VCaP (cell line): ENCODE measurements around the gene STAT5B.
"Not testable (repeated sequence)": the region's sequence is repeated elsewhere in the genome, so short reads cannot be mapped to it uniquely, and the experiment has no call there.

Source experiments
- H3K27ac ChIP-seq: fragments of 450-650 bp; 2 replicates; pipeline ENCODE4 v1.5.1; 2017
- TF ChIP-seq, protein P1 (sequence below): fragments of 450-650 bp; conservative IDR thresholded peaks from 2 replicates; pipeline ENCODE4 v1.5.1; 2017; ENCODE audit warnings: mild to moderate bottlenecking, moderate library complexity

Gene STAT5B

DNA sequence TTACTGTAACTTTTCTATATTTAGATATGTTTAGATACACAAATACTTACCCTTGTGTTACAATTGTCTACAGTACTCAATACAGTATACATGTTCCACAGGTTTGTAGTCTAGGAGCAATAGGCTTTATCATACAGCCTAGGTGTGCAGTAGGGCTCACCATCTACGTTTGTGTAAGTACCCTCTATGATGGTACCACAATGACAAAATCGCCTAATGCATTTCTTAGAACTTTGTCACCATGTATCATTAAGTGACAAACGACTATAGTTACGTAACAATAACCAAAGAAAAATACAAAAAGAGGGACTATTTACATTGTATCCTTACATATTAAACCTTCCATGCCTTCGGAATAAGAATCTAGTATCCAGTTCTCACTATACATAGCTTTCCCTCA, 8.0 kb downstream of the STAT5B start:
- no peak overlapping the region for H3K27ac ChIP-seq
- TF ChIP-seq, protein P1, sequence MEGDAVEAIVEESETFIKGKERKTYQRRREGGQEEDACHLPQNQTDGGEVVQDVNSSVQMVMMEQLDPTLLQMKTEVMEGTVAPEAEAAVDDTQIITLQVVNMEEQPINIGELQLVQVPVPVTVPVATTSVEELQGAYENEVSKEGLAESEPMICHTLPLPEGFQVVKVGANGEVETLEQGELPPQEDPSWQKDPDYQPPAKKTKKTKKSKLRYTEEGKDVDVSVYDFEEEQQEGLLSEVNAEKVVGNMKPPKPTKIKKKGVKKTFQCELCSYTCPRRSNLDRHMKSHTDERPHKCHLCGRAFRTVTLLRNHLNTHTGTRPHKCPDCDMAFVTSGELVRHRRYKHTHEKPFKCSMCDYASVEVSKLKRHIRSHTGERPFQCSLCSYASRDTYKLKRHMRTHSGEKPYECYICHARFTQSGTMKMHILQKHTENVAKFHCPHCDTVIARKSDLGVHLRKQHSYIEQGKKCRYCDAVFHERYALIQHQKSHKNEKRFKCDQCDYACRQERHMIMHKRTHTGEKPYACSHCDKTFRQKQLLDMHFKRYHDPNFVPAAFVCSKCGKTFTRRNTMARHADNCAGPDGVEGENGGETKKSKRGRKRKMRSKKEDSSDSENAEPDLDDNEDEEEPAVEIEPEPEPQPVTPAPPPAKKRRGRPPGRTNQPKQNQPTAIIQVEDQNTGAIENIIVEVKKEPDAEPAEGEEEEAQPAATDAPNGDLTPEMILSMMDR, result no peak

DNA sequence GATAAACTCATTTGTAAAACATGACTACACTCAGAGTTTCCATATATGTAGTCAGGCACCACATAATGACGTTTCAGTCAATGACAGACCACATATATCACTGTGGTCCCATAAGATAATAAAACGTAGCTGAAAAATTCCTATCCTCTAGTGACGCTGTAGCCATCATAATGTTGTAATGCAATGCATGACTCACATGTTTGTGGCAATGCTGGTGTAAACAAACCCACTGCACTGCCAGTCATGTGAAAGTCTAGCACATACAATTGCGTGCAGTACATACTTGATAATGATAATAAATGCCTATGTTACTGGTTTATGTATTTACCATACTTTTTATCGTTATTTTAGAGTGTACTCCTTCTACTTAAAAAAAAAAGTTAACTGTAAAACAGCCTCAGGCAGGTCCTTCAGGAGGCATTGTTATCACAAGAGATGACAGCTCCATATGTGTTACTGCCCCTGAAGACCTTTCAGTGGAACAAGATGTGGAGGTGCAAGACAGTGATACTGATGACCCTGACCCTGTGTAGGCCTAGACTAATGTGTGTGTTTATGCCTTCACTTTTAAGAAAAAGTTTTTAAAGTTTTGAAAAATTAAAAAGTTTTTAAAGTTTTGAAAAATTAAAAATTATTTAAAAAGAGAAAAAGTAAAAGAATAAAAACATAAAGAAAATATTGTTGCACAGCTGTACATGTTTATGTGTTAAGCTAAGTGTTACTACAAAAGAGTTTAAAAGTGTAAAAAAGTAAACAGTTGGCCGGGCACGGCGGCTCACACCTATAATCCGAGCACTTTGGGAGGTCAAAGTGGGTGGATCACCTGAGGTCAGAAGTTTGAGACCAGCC, 9.0 kb downstream of the STAT5B start:
- TF ChIP-seq, protein P1, result no peak
- H3K27ac ChIP-seq, result no peak overlapping the region

DNA sequence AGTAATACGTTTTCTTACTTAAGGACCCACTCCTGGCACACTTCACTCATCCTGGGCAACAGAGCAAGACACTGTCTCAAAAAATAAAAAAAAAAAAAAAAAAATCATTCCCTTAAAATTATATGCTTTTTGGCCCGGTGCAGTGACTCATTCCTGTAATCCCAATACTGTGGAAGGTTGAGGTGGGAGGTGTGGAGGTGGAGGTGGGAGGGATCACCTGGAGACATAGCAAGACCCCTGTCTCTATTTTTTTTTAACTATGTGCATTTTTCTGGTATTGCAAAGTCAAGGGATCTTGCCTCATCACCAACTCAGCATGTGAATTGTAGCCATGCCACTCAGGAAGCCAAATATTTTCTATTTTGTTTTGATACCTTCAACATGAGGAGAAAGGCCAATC, 9.7 kb downstream of the STAT5B start:
- TF ChIP-seq, protein P1, result no peak
- H3K27ac ChIP-seq, result no peak overlapping the region

DNA sequence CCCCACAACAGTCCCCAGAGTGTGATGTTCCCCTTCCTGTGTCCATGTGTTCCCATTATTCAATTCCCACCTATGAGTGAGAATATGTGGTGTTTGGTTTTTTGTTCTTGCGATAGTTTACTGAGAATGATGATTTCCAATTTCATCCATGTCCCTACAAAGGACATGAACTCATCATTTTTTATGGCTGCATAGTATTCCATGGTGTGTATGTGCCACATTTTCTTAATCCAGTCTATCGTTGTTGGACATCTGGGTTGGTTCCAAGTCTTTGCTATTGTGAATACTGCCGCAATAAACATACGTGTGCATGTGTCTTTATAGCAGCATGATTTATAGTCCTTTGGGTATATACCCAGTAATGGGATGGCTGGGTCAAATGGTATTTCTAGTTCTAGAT, 11.8 kb downstream of the STAT5B start:
- not testable (repeated sequence) for H3K27ac ChIP-seq

DNA sequence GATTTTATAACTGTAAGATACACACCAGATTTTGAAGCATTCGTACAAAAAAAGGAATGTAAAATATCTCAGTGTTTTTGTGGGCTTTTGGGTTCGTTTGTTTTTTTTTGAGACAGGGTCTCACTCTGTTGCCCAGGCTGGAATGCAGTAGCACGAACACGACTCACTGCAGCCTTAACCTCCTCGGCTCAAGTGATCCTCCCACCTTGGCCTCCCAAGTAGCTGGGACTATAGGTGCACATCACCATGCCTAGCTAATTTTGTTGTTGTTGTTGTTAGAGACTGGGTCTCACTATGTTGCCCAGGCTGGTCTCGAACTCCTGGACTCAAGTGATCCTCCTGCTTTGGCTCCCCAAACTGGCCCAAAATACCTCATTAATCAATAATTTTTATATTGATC, 15.9 kb downstream of the STAT5B start:
- TF ChIP-seq, protein P1, result no peak

DNA sequence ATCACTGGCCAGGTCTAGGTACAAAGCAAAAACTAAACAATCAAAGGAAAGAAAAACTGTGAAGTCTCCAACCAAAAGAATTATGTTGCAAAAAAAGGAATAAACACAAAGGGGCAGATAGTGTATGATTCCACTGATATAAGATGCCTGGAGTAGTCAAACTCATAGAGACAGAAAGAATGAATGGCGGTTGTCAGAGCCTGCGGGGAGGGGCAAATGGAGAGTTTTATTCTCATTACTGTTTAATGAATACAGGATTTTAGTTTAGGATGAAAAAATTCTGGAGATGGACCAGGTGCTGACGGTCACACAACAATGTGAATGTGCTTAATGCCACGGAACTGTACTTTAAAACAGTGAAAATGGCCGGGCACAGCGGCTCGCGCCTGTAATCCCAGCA, 20.7 kb downstream of the STAT5B start:
- no peak overlapping the region for H3K27ac ChIP-seq
- TF ChIP-seq, protein P1, result no peak

More for the DNA sequence above, 15.9 kb downstream of the STAT5B start:
- H3K27ac ChIP-seq, result no peak overlapping the region

DNA sequence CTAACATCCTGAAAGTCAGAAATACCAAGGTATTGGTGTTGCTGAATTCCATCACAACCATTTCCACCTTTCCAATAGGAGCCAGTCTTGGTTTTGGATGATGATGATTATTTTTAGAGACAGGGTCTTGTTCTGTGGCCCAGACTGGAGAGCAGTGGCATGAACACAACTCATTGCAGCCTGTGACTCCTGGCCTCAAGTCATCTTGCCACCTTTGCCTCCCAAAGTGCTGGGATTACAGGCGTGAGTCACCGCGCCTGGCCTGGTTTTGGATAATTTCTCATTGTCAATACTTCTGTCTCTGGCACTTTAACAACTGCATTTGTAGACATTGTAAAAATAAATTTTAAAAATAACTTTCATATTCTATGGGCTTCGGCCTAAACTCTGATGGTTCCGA, 22.6 kb downstream of the STAT5B start:
- TF ChIP-seq, protein P1, result no peak

More for the DNA sequence above, 22.6 kb downstream of the STAT5B start:
- no peak overlapping the region for H3K27ac ChIP-seq
